HEK293 (cell line): ENCODE results near the gene TMEM119.

Experiments
- CTCF ChIA-PET: fragments of 350-600 bp; formaldehyde crosslinking; extraction: SDS; loops from one replicate; lab custom pipeline; 2021; ENCODE audit warnings: antibody characterized with exemption; lab: Yijun Ruan, JAX
- POLR2A ChIA-PET: fragments of 300-600 bp; formaldehyde crosslinking; extraction: SDS; loops from one replicate; lab custom pipeline; 2020; ENCODE audit warnings: antibody characterized with exemption, inconsistent platforms; lab: Yijun Ruan, JAX
- H3K27ac ChIP-seq: fragments of 200-500 bp; sonication (Bioruptor generic); 2 replicates; pipeline ENCODE4 v1.5.1; 2014; ENCODE audit warnings: low read depth, low read length, control low read depth, inconsistent platforms; ENCODE audit errors: extremely low read depth
- H3K36me3 ChIP-seq, 2 experiments: fragments of 200-500 bp in 1 of 2; sonication (Bioruptor generic) in 1 of 2; 1 replicate in 1 of 2; 2 replicates in 1 of 2; pipeline ENCODE4 v1.5.1; 2014 to 2017; ENCODE audit warnings: inconsistent platforms in 2 of 2, low read length in 2 of 2; ENCODE audit not compliant: control insufficient read depth in 2 of 2, insufficient read depth in 1 of 2
- H3K4me1 ChIP-seq: fragments of 200-500 bp; sonication (Bioruptor generic); 2 replicates; pipeline ENCODE4 v1.5.1; 2014; ENCODE audit warnings: mild to moderate bottlenecking, low read length, inconsistent platforms; ENCODE audit not compliant: control insufficient read depth, insufficient read depth
- H3K4me3 ChIP-seq: 2 replicates; pipeline ENCODE4 v1.5.1; 2011; ENCODE audit warnings: low read depth, mild to moderate bottlenecking, control low read depth, low read length, moderate library complexity
- H3K9me3 ChIP-seq: fragments of 200-500 bp; sonication (Bioruptor generic); 2 replicates; pipeline ENCODE4 v1.5.1; 2014; ENCODE audit warnings: low read depth, low read length, inconsistent platforms; ENCODE audit not compliant: control insufficient read depth, insufficient read depth
- EGR2 ChIP-seq: fragments of 450-650 bp; formaldehyde crosslinking; IDR thresholded peaks from 2 replicates; pipeline ENCODE4 v1.5.1; 2016; ENCODE audit warnings: low read depth, missing biosample characterization, missing genetic modification characterization
- GLIS2 ChIP-seq: fragments of 450-650 bp; formaldehyde crosslinking; IDR thresholded peaks from 2 replicates; pipeline ENCODE4 v1.5.1; 2016; ENCODE audit warnings: missing biosample characterization, missing genetic modification characterization
- KLF1 ChIP-seq: fragments of 450-650 bp; formaldehyde crosslinking; IDR thresholded peaks from 2 replicates; pipeline ENCODE4 v1.5.1; 2016; ENCODE audit warnings: missing biosample characterization, missing genetic modification characterization
- KLF10 ChIP-seq: fragments of 450-650 bp; IDR thresholded peaks from 2 replicates; pipeline ENCODE4 v1.5.1; 2018; ENCODE audit warnings: missing biosample characterization, mild to moderate bottlenecking, missing genetic modification characterization
- KLF16 ChIP-seq: fragments of 450-650 bp; formaldehyde crosslinking; IDR thresholded peaks from 2 replicates; pipeline ENCODE4 v1.5.1; 2017; ENCODE audit warnings: missing biosample characterization, missing genetic modification characterization
- KLF7 ChIP-seq: fragments of 450-650 bp; formaldehyde crosslinking; IDR thresholded peaks from 2 replicates; pipeline ENCODE4 v1.5.1; 2016; ENCODE audit warnings: missing biosample characterization, missing genetic modification characterization, borderline replicate concordance
- MYNN ChIP-seq: fragments of 450-650 bp; formaldehyde crosslinking; IDR thresholded peaks from 2 replicates; pipeline ENCODE4 v1.5.1; 2016; ENCODE audit warnings: missing biosample characterization, missing genetic modification characterization, borderline replicate concordance
- REPIN1 ChIP-seq: fragments of 450-650 bp; formaldehyde crosslinking; IDR thresholded peaks from 2 replicates; pipeline ENCODE4 v1.5.1; 2017; ENCODE audit warnings: missing biosample characterization, missing genetic modification characterization, low read depth
- SALL2 ChIP-seq: fragments of 450-650 bp; formaldehyde crosslinking; IDR thresholded peaks from 2 replicates; pipeline ENCODE4 v1.5.0; 2017; ENCODE audit warnings: missing biosample characterization, mild to moderate bottlenecking, missing genetic modification characterization, borderline replicate concordance
- SCRT2 ChIP-seq: fragments of 450-650 bp; formaldehyde crosslinking; IDR thresholded peaks from 2 replicates; pipeline ENCODE4 v1.5.1; 2016; ENCODE audit warnings: missing biosample characterization, missing genetic modification characterization
- SETDB1 ChIP-seq: IDR thresholded peaks from one replicate; pipeline ENCODE4 v1.6.1; 2017; ENCODE audit warnings: mild to moderate bottlenecking, low read length, moderate library complexity, mixed read lengths; ENCODE audit not compliant: insufficient read length
- SP3 ChIP-seq: fragments of 450-650 bp; formaldehyde crosslinking; IDR thresholded peaks from 2 replicates; pipeline ENCODE4 v1.5.1; 2016; ENCODE audit warnings: missing biosample characterization, missing genetic modification characterization
- SP7 ChIP-seq: fragments of 450-650 bp; formaldehyde crosslinking; IDR thresholded peaks from 2 replicates; pipeline ENCODE4 v1.5.1; 2016; ENCODE audit warnings: missing biosample characterization, missing genetic modification characterization
- ZBTB20 ChIP-seq: fragments of 450-650 bp; formaldehyde crosslinking; IDR thresholded peaks from 2 replicates; pipeline ENCODE4 v1.5.1; 2016; ENCODE audit warnings: missing biosample characterization, missing genetic modification characterization
- ZBTB26 ChIP-seq: fragments of 450-650 bp; formaldehyde crosslinking; optimal IDR thresholded peaks from 2 replicates; pipeline ENCODE3; 2016; ENCODE audit warnings: missing biosample characterization, mild to moderate bottlenecking, missing genetic modification characterization
- ZBTB48 ChIP-seq: fragments of 450-650 bp; formaldehyde crosslinking; IDR thresholded peaks from 2 replicates; pipeline ENCODE4 v1.5.1; 2016; ENCODE audit warnings: missing biosample characterization, missing genetic modification characterization
- ZBTB6 ChIP-seq: fragments of 450-650 bp; formaldehyde crosslinking; IDR thresholded peaks from 2 replicates; pipeline ENCODE4 v1.5.1; 2017; ENCODE audit warnings: missing biosample characterization, missing genetic modification characterization
- ZBTB7A ChIP-seq: fragments of 450-650 bp; formaldehyde crosslinking; IDR thresholded peaks from 2 replicates; pipeline ENCODE4 v1.5.1; 2016; ENCODE audit warnings: low read depth, missing biosample characterization, missing genetic modification characterization
- ZFHX2 ChIP-seq: fragments of 450-650 bp; formaldehyde crosslinking; conservative IDR thresholded peaks from 2 replicates; pipeline ENCODE4 v1.5.1; 2016; ENCODE audit warnings: missing biosample characterization, missing genetic modification characterization
- ZNF114 ChIP-seq: fragments of 450-650 bp; formaldehyde crosslinking; IDR thresholded peaks from 2 replicates; pipeline ENCODE4 v1.5.0; 2017; ENCODE audit warnings: missing biosample characterization, missing genetic modification characterization
- ZNF155 ChIP-seq: fragments of 450-650 bp; formaldehyde crosslinking; IDR thresholded peaks from 2 replicates; pipeline ENCODE4 v1.5.1; 2016; ENCODE audit warnings: missing biosample characterization, missing genetic modification characterization
- ZNF2 ChIP-seq: fragments of 450-650 bp; formaldehyde crosslinking; IDR thresholded peaks from 2 replicates; pipeline ENCODE4 v1.5.1; 2016; ENCODE audit warnings: missing biosample characterization, missing genetic modification characterization
- ZNF211 ChIP-seq: fragments of 450-650 bp; formaldehyde crosslinking; IDR thresholded peaks from 2 replicates; pipeline ENCODE4 v1.5.1; 2016; ENCODE audit warnings: low read depth, missing biosample characterization, missing genetic modification characterization
- ZNF214 ChIP-seq: fragments of 450-650 bp; formaldehyde crosslinking; IDR thresholded peaks from 2 replicates; pipeline ENCODE4 v1.5.1; 2017; ENCODE audit warnings: missing biosample characterization, mild to moderate bottlenecking, missing genetic modification characterization, borderline replicate concordance
- ZNF223 ChIP-seq: fragments of 450-650 bp; formaldehyde crosslinking; IDR thresholded peaks from 2 replicates; pipeline ENCODE4 v1.5.1; 2016; ENCODE audit warnings: missing biosample characterization, missing genetic modification characterization
- ZNF335 ChIP-seq: fragments of 450-650 bp; formaldehyde crosslinking; conservative IDR thresholded peaks from 2 replicates; pipeline ENCODE4 v1.5.1; 2016; ENCODE audit warnings: missing biosample characterization, missing genetic modification characterization
- ZNF529 ChIP-seq: fragments of 450-650 bp; formaldehyde crosslinking; IDR thresholded peaks from 2 replicates; pipeline ENCODE4 v1.5.1; 2017; ENCODE audit warnings: missing genetic modification characterization, missing biosample characterization; ENCODE audit not compliant: insufficient replicate concordance
- ZNF623 ChIP-seq: fragments of 450-650 bp; formaldehyde crosslinking; IDR thresholded peaks from 2 replicates; pipeline ENCODE4 v1.5.1; 2016; ENCODE audit warnings: missing biosample characterization, missing genetic modification characterization
- ZNF629 ChIP-seq: fragments of 450-650 bp; formaldehyde crosslinking; IDR thresholded peaks from 2 replicates; pipeline ENCODE4 v1.5.1; 2017; ENCODE audit warnings: missing biosample characterization, missing genetic modification characterization
- ZNF792 ChIP-seq: fragments of 450-650 bp; formaldehyde crosslinking; IDR thresholded peaks from 2 replicates; pipeline ENCODE4 v1.5.1; 2016; ENCODE audit warnings: missing biosample characterization, missing genetic modification characterization
- ZSCAN16 ChIP-seq: fragments of 450-650 bp; formaldehyde crosslinking; IDR thresholded peaks from 2 replicates; pipeline ENCODE4 v1.5.1; 2016; ENCODE audit warnings: missing biosample characterization, missing genetic modification characterization
- ZSCAN30 ChIP-seq: fragments of 450-650 bp; IDR thresholded peaks from 2 replicates; pipeline ENCODE4 v1.5.1; 2018; ENCODE audit warnings: missing biosample characterization, mild to moderate bottlenecking, missing genetic modification characterization, moderate library complexity
- TF ChIP-seq, protein P1 (sequence below): sonication (generic); formaldehyde crosslinking; IDR thresholded peaks from 2 replicates; pipeline ENCODE4 v1.8.1; 2022; ENCODE audit warnings: mild to moderate bottlenecking, moderate library complexity, missing genetic modification reagents

TMEM119 gene

GRCh38 chr12:108563136-108563803, 34.6 kb downstream of the TMEM119 start (continued):
- TF ChIP-seq ZNF211 (tag by site-specific recombination) (no peak), ZNF223 (tag by site-specific recombination) (no peak)

- Histone ChIP-seq H3K4me1 (0 out of 2 replicates have a peak, but pooled peaks cover 2% of the 10 kb centered on the region), H3K9me3 (no peaks in the 10 kb centered on the region), H3K4me3 (peak within 1 kb of the TSS; percentile 97), H3K36me3 (peaks cover 20 to 44% of the 10 kb centered on the region in 2 experiments), H3K27ac (peak within 1 kb of the TSS; percentile 77)
- CTCF ChIA-PET, result interaction anchor here (0.6 to 2.5 kb wide), 7 partner anchors 10 to 1325 kb away, joined by 3 to 20 read pairs (median 3); no protein-coding TSS in a partner anchor
- POLR2A ChIA-PET, result interaction anchor here (0.5 to 1.6 kb wide), 15 partner anchors 13 to 182 kb away, joined by 3 to 6 read pairs (median 4); partner anchors contain the start of gene FICD
- TF ChIP-seq ZSCAN16 (tag by site-specific recombination), result 0 out of 2 replicates have a peak, but pooled peaks have one; percentile 21
- peak; percentile 91 for TF ChIP-seq ZBTB26
- 0 out of 2 replicates have a peak, but pooled peaks have one; percentile 7 for TF ChIP-seq KLF16 (tag by site-specific recombination)
- no peak for TF ChIP-seq SETDB1
- no peak for TF ChIP-seq ZNF155 (tag by site-specific recombination)
- peak; percentile 49; the same call in 1 of the 2 replicates for TF ChIP-seq EGR2 (tag by site-specific recombination)
- TF ChIP-seq ZBTB6 (tag by site-specific recombination), result 0 out of 2 replicates have a peak, but pooled peaks have one; percentile 4
- TF ChIP-seq ZNF623 (tag by site-specific recombination), result no peak
- TF ChIP-seq, protein P1, sequence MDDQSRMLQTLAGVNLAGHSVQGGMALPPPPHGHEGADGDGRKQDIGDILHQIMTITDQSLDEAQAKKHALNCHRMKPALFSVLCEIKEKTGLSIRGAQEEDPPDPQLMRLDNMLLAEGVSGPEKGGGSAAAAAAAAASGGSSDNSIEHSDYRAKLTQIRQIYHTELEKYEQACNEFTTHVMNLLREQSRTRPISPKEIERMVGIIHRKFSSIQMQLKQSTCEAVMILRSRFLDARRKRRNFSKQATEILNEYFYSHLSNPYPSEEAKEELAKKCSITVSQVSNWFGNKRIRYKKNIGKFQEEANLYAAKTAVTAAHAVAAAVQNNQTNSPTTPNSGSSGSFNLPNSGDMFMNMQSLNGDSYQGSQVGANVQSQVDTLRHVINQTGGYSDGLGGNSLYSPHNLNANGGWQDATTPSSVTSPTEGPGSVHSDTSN (CRISPR knock-in tag), result 0 out of 2 replicates have a peak, but pooled peaks have one; percentile 51
- no peak for TF ChIP-seq ZNF214 (tag by site-specific recombination)
- TF ChIP-seq SALL2 (tag by site-specific recombination), result no peak
- TF ChIP-seq ZNF792 (tag by site-specific recombination), result no peak
- TF ChIP-seq KLF1 (tag by site-specific recombination), result peak; percentile 88
- TF ChIP-seq ZNF529, result no peak
- no peak; the same call in 1 of the 2 replicates for TF ChIP-seq ZNF335 (tag by site-specific recombination)
- TF ChIP-seq SP3 (tag by site-specific recombination), result peak; percentile 94
- TF ChIP-seq MYNN, result no peak
- TF ChIP-seq GLIS2 (tag by site-specific recombination), result peak; percentile 25; the same call in 1 of the 2 replicates
- TF ChIP-seq ZNF2 (tag by site-specific recombination), result peak; percentile 22; the same call in 1 of the 2 replicates
- TF ChIP-seq REPIN1 (tag by site-specific recombination), result no peak
- no peak for TF ChIP-seq KLF7
- TF ChIP-seq ZBTB20 (tag by site-specific recombination), result peak; percentile 81; the same call in 1 of the 2 replicates
- peak; percentile 88; the same call in 1 of the 2 replicates for TF ChIP-seq KLF10
- TF ChIP-seq SP7, result peak; percentile 12; the same call in 1 of the 2 replicates
- TF ChIP-seq ZBTB7A (tag by site-specific recombination), result peak; percentile 60; the same call in 1 of the 2 replicates
- no peak for TF ChIP-seq ZNF114
- TF ChIP-seq ZFHX2 (tag by site-specific recombination), result peak; percentile 66
- TF ChIP-seq ZNF629, result peak; percentile 75
- TF ChIP-seq ZNF223 (tag by site-specific recombination), result no peak
- no peak for TF ChIP-seq SCRT2 (tag by site-specific recombination)
- peak; percentile 60; the same call in 1 of the 2 replicates for TF ChIP-seq ZSCAN30
- peak; percentile 29; the same call in 1 of the 2 replicates for TF ChIP-seq ZBTB48 (tag by site-specific recombination)
These were observed 35.3 kb downstream of the TMEM119 start, which contains the start of gene ISCU for GRCh38 chr12:108562348-108563135. ISCU (plus strand) TSS chr12:108562596; CDS start chr12:108562623, 27 bp downstream.
